ENCODE data around the gene SLC46A2.

GRCh38 chr9:112911736-112912135, 21.1 kb upstream of the SLC46A2 start:
- TF ChIP-seq CTCF (IDR thresholded peaks at IDR 0.05; ENCODE audit: insufficient read depth, low read length, poor library complexity, severe bottlenecking): no peak
- no peak for TF ChIP-seq EZH2phosphoT487 (conservative IDR thresholded peaks at IDR 0.05; ENCODE audit: low read length)
